NB4 (cell line): ENCODE data around the gene GALNT13.

ENCODE experiments used
- DNase-seq: peaks from one replicate; pipeline ENCODE4 v3.0.0; 2010; ENCODE audit warnings: low read depth
- H3K4me3 ChIP-seq: one replicate; pipeline ENCODE4 v1.5.1; 2011; ENCODE audit warnings: mild to moderate bottlenecking, low read depth, low read length, moderate library complexity
- MYC ChIP-seq: IDR thresholded peaks from 2 replicates; pipeline ENCODE4 v1.6.1; 2011; ENCODE audit warnings: low read depth, low read length
- POLR2A ChIP-seq: IDR thresholded peaks from 2 replicates; pipeline ENCODE4 v1.6.1; 2011; ENCODE audit warnings: mild to moderate bottlenecking; ENCODE audit not compliant: insufficient read length; ENCODE audit errors: extremely low read depth
- TF ChIP-seq, protein P1 (sequence below): IDR thresholded peaks from one replicate; pipeline ENCODE4 v1.5.1; 2012; ENCODE audit warnings: low read depth, low read length
- TF ChIP-seq, protein P2 (sequence below): IDR thresholded peaks from 2 replicates; pipeline ENCODE4 v1.6.1; 2011; ENCODE audit warnings: low read depth, low read length

The GALNT13 gene

GRCh38 chr2:153935511-153935910, 63.8 kb downstream of the GALNT13 start:
- DNase-seq: no peak
- H3K4me3 ChIP-seq: no peak overlapping the region
- TF ChIP-seq, protein P1, sequence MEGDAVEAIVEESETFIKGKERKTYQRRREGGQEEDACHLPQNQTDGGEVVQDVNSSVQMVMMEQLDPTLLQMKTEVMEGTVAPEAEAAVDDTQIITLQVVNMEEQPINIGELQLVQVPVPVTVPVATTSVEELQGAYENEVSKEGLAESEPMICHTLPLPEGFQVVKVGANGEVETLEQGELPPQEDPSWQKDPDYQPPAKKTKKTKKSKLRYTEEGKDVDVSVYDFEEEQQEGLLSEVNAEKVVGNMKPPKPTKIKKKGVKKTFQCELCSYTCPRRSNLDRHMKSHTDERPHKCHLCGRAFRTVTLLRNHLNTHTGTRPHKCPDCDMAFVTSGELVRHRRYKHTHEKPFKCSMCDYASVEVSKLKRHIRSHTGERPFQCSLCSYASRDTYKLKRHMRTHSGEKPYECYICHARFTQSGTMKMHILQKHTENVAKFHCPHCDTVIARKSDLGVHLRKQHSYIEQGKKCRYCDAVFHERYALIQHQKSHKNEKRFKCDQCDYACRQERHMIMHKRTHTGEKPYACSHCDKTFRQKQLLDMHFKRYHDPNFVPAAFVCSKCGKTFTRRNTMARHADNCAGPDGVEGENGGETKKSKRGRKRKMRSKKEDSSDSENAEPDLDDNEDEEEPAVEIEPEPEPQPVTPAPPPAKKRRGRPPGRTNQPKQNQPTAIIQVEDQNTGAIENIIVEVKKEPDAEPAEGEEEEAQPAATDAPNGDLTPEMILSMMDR: no peak
- TF ChIP-seq POLR2A: no peak
- no peak for TF ChIP-seq MYC
- TF ChIP-seq, protein P2, sequence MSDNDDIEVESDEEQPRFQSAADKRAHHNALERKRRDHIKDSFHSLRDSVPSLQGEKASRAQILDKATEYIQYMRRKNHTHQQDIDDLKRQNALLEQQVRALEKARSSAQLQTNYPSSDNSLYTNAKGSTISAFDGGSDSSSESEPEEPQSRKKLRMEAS: no peak

GRCh38 chr2:153939124-153939796, 67.5 kb downstream of the GALNT13 start:
- H3K4me3 ChIP-seq: no peak overlapping the region
- DNase-seq: no peak

DNA sequence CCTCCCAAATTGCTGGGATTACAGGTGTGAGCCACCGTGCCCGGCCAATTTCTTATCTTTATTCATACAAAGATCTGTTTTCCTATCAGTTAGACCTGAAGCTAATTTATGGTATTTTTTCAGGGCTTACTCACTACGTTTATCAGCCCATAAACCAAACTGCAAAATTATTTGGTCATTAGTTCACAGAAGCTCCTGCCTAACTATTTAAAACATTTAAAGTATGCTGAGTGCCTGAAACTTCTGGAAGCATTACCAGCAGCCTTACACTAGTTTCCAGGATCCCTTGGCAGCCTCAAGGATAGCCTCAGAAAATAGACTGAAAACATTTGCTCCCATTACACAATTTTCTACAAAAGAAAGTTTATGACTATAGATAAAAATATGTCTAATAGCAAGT, 68.8 kb downstream of the GALNT13 start:
- TF ChIP-seq POLR2A: no peak
- TF ChIP-seq, protein P1: no peak
- TF ChIP-seq MYC: no peak
- TF ChIP-seq, protein P2: no peak
- no peak for DNase-seq
- H3K4me3 ChIP-seq: no peak overlapping the region

More at GRCh38 chr2:153939124-153939796, 67.5 kb downstream of the GALNT13 start:
- no peak for TF ChIP-seq MYC
- TF ChIP-seq, protein P2: no peak
- TF ChIP-seq, protein P1: no peak
- TF ChIP-seq POLR2A: no peak

DNA sequence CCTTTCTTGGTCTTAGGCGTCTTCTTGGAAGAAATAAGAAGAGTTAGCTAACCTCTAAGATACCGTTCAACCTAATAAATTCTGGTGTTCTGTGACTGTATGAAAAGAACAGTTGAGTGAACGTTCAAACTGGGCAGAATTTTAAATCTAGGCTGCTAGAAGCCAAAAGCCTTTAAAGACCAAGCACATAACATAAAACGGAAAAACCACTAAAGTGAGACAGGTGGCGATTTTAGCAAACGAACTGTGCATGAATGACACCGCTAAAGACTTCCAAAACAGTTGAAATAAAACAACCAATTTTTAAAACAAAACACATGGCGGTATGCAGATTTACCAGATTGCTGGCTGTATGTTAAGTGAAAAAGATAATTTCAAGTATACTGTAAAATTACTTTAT, 73.1 kb downstream of the GALNT13 start:
- H3K4me3 ChIP-seq: no peak overlapping the region
- no peak for DNase-seq
- TF ChIP-seq MYC (no peak), POLR2A (no peak)
- TF ChIP-seq, protein P2: no peak
- TF ChIP-seq, protein P1: no peak

DNA sequence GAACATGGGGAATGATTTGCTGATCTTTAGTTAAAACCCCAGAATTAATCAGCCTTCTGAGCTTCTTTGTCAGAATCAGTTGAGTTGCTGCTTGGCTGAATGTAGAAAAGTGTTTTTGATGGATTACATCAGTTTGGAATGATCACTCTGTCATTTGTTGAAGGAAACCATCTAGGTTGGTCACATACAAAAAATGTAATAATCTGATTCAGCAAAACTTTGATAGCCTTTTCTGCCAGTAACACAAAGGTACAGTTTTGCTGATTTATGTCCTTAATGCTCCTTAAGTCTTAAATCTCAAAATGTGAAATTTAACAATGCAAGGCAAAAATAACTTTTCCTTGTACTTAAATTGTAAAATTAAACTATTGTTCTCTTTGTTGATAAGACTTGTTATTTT, 74.3 kb downstream of the GALNT13 start:
- H3K4me3 ChIP-seq: no peak overlapping the region
- DNase-seq: no peak
- TF ChIP-seq POLR2A (no peak), MYC (no peak)
- TF ChIP-seq, protein P1: no peak

DNA sequence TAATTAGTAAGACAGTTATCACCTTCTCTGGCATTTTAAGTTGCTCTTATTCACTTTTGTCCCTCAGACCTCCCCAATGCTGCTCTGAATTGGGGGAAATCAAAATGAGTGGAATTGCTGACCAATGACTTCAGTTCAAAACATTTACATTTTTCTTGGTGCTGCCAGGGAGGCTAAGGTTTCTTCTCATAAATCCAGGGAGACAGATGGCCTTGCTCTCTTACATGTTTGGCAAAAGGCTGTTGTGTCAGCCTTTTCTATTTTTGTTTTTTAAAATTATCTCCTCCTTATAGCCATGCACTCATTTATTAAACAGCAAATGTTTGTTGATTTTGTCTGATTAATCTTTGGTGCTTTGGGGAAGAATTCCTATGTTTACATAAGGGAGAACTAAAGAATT, 82.0 kb downstream of the GALNT13 start:
- TF ChIP-seq, protein P2: no peak
- no peak for TF ChIP-seq POLR2A
- TF ChIP-seq, protein P1: no peak
- TF ChIP-seq MYC: no peak
- H3K4me3 ChIP-seq: no peak overlapping the region
- DNase-seq: no peak
